GM12878 (cell line): ENCODE data around the gene PRRC2A. TPM values are rescaled to one million over a fixed set of nuclear protein-coding genes. Genes with fewer than 3 reads are reported as not detected.
A peak's percentile ranks its signal among the peaks of the same experiment; 100 is the strongest.

Experiments used
- CHD2 ChIP-seq: IDR thresholded peaks from 2 replicates; pipeline ENCODE4 v1.6.1; 2011; ENCODE audit warnings: low read depth, low read length, improper control_type of control experiment, borderline replicate concordance
- CREM ChIP-seq: IDR thresholded peaks from 2 replicates; pipeline ENCODE4 v1.6.1; 2014; ENCODE audit warnings: antibody characterized with exemption, low read depth
- DPF2 ChIP-seq: fragments of 450-650 bp; IDR thresholded peaks from 2 replicates; pipeline ENCODE4 v1.6.1; 2017; ENCODE audit warnings: mild to moderate bottlenecking
- EP300 ChIP-seq, 2 experiments: fragments of 150-350 bp in 1 of 2; IDR thresholded peaks; 2 replicates each; pipeline ENCODE4 v1.6.1; 2011 to 2012; ENCODE audit warnings: low read depth in 2 of 2, low read length in 2 of 2, borderline replicate concordance in 1 of 2, improper control_type of control experiment in 1 of 2, inconsistent platforms in 1 of 2; ENCODE audit not compliant: control insufficient read depth in 1 of 2
- FOS ChIP-seq: IDR thresholded peaks from 3 replicates; pipeline ENCODE4 v1.6.1; 2011; ENCODE audit warnings: borderline replicate concordance; ENCODE audit not compliant: insufficient read length; ENCODE audit errors: extremely low read depth
- GABPA ChIP-seq: IDR thresholded peaks from 2 replicates; pipeline ENCODE4 v1.6.1; 2014; ENCODE audit warnings: antibody characterized with exemption, low read depth, mild to moderate bottlenecking, inconsistent platforms
- HDAC2 ChIP-seq: fragments of 200-600 bp; sonication (generic); IDR thresholded peaks from 2 replicates; pipeline ENCODE4 v1.6.1; 2017
- IRF4 ChIP-seq: IDR thresholded peaks from 2 replicates; pipeline ENCODE4 v1.6.1; 2011; ENCODE audit warnings: low read depth, low read length
- NFYA ChIP-seq: IDR thresholded peaks from 2 replicates; pipeline ENCODE4 v1.6.1; 2011; ENCODE audit warnings: low read depth, mild to moderate bottlenecking, low read length, improper control_type of control experiment, borderline replicate concordance
- PKNOX1 ChIP-seq: fragments of 450-650 bp; IDR thresholded peaks from 2 replicates; pipeline ENCODE4 v1.6.1; 2016; ENCODE audit warnings: mild to moderate bottlenecking
- PML ChIP-seq: IDR thresholded peaks from 2 replicates; pipeline ENCODE4 v1.6.1; 2012; ENCODE audit warnings: low read length, inconsistent platforms
- RCOR1 ChIP-seq: conservative IDR thresholded peaks from 2 replicates; pipeline ENCODE4 v1.6.1; 2012; ENCODE audit warnings: low read depth, low read length, improper control_type of control experiment
- ZBTB40 ChIP-seq: fragments of 450-650 bp; IDR thresholded peaks from 2 replicates; pipeline ENCODE4 v1.6.1; 2016; ENCODE audit warnings: mild to moderate bottlenecking, moderate library complexity, borderline replicate concordance
- ZNF384 ChIP-seq: IDR thresholded peaks from 2 replicates; pipeline ENCODE4 v1.6.1; 2012; ENCODE audit warnings: low read depth, mild to moderate bottlenecking, low read length, improper control_type of control experiment, borderline replicate concordance
- polyA plus RNA-seq, 11 experiments: library from polyadenylated mRNA; depleted of rRNA in 4 of 11; unstranded in 6 of 11; stranded (reverse) in 5 of 11; fragments of >200 nt; fragmentation: Nextera tagmentation in 4 of 11; fragmentation: Illumina TruSeq in 1 of 11; extraction: Ambion mirVana in 4 of 11; extraction: Trizol in 1 of 11; gene quantifications; 1 replicate in 1 of 11; 2 replicates in 10 of 11; pipeline versions ENCODE4 v1.2.1 to v1.2.3, GENCODE V29; 2011 to 2016; ENCODE audit warnings: inconsistent platforms in 2 of 11, missing spikeins in 2 of 11, low read depth in 1 of 11
- total RNA-seq, 4 experiments: library from RNA; depleted of rRNA in 3 of 4; stranded (reverse); fragments of >200 nt in 3 of 4; fragmentation: Illumina TruSeq in 1 of 4; extraction: Trizol in 1 of 4; gene quantifications; 2 replicates each; pipeline versions ENCODE4 v1.2.1 to v1.2.3, GENCODE V29; 2013 to 2021
- TF ChIP-seq, protein P1 (sequence below): fragments of 450-650 bp; IDR thresholded peaks from 2 replicates; pipeline ENCODE4 v1.6.1; 2017; ENCODE audit warnings: low read depth, mild to moderate bottlenecking, moderate library complexity
- TF ChIP-seq, protein P2 (sequence below): fragments of 450-650 bp; formaldehyde crosslinking; IDR thresholded peaks from 2 replicates; pipeline ENCODE4 v1.5.0; 2022; ENCODE audit warnings: mild to moderate bottlenecking, missing genetic modification characterization
- TF ChIP-seq, protein P3 (sequence below): IDR thresholded peaks from 2 replicates; pipeline ENCODE4 v1.6.1; 2012; ENCODE audit warnings: low read depth, low read length, improper control_type of control experiment

PRRC2A gene
- total and polyA plus RNA-seq, 10 of the 15 experiments (the other 5 are each of a cell fraction or from before 2014, with no cell fraction given), result 0.40 to 244 (median 61.3) TPM

DNA sequence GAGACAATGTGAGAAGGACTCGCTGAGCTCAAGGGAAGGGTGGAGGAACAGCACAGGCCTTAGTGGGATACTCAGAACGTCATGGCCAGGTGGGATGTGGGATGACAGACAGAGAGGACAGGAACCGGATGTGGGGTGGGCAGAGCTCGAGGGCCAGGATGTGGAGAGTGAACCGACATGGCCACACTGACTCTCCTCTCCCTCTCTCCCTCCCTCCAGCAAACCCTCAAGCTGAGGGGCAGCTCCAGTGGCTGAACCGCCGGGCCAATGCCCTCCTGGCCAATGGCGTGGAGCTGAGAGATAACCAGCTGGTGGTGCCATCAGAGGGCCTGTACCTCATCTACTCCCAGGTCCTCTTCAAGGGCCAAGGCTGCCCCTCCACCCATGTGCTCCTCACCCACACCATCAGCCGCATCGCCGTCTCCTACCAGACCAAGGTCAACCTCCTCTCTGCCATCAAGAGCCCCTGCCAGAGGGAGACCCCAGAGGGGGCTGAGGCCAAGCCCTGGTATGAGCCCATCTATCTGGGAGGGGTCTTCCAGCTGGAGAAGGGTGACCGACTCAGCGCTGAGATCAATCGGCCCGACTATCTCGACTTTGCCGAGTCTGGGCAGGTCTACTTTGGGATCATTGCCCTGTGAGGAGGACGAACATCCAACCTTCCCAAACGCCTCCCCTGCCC lies 43.5 kb upstream of the PRRC2A start (continued):
- TF ChIP-seq IRF4 (peak; percentile 29; the same call in 1 of the 2 replicates), FOS (no peak), DPF2 (peak; percentile 54; the same call in 1 of the 2 replicates), GABPA (no peak), ZNF384 (no peak), CREM (peak; percentile 33; the same call in 1 of the 2 replicates), ZBTB40 (peak; percentile 74; the same call in 1 of the 2 replicates), PML (no peak), RCOR1 (no peak; the same call in 1 of the 2 replicates), NFYA (no peak), CHD2 (no peak), PKNOX1 (peak; percentile 87), EP300 (IDR thresholded peaks at IDR 0.05; ENCODE audit: borderline replicate concordance in 1 of 2, control insufficient read depth in 1 of 2, low read depth in 2 of 2, low read length in 2 of 2) (0 out of 4 replicates have a peak, but pooled peaks of 1 of the 2 experiments have one; percentile 29), HDAC2 (no peak)
- TF ChIP-seq, protein P1, sequence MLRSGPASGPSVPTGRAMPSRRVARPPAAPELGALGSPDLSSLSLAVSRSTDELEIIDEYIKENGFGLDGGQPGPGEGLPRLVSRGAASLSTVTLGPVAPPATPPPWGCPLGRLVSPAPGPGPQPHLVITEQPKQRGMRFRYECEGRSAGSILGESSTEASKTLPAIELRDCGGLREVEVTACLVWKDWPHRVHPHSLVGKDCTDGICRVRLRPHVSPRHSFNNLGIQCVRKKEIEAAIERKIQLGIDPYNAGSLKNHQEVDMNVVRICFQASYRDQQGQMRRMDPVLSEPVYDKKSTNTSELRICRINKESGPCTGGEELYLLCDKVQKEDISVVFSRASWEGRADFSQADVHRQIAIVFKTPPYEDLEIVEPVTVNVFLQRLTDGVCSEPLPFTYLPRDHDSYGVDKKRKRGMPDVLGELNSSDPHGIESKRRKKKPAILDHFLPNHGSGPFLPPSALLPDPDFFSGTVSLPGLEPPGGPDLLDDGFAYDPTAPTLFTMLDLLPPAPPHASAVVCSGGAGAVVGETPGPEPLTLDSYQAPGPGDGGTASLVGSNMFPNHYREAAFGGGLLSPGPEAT, result no peak
- TF ChIP-seq, protein P2, sequence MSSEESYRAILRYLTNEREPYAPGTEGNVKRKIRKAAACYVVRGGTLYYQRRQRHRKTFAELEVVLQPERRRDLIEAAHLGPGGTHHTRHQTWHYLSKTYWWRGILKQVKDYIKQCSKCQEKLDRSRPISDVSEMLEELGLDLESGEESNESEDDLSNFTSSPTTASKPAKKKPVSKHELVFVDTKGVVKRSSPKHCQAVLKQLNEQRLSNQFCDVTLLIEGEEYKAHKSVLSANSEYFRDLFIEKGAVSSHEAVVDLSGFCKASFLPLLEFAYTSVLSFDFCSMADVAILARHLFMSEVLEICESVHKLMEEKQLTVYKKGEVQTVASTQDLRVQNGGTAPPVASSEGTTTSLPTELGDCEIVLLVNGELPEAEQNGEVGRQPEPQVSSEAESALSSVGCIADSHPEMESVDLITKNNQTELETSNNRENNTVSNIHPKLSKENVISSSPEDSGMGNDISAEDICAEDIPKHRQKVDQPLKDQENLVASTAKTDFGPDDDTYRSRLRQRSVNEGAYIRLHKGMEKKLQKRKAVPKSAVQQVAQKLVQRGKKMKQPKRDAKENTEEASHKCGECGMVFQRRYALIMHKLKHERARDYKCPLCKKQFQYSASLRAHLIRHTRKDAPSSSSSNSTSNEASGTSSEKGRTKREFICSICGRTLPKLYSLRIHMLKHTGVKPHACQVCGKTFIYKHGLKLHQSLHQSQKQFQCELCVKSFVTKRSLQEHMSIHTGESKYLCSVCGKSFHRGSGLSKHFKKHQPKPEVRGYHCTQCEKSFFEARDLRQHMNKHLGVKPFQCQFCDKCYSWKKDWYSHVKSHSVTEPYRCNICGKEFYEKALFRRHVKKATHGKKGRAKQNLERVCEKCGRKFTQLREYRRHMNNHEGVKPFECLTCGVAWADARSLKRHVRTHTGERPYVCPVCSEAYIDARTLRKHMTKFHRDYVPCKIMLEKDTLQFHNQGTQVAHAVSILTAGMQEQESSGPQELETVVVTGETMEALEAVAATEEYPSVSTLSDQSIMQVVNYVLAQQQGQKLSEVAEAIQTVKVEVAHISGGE (CRISPR knock-in tag), result 0 out of 2 replicates have a peak, but pooled peaks have one; percentile 23
- TF ChIP-seq, protein P3, sequence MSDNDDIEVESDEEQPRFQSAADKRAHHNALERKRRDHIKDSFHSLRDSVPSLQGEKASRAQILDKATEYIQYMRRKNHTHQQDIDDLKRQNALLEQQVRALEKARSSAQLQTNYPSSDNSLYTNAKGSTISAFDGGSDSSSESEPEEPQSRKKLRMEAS, result peak; percentile 64; the same call in 1 of the 2 replicates
